ENCODE data around the gene EPB41L4A.

EPB41L4A gene

DNA sequence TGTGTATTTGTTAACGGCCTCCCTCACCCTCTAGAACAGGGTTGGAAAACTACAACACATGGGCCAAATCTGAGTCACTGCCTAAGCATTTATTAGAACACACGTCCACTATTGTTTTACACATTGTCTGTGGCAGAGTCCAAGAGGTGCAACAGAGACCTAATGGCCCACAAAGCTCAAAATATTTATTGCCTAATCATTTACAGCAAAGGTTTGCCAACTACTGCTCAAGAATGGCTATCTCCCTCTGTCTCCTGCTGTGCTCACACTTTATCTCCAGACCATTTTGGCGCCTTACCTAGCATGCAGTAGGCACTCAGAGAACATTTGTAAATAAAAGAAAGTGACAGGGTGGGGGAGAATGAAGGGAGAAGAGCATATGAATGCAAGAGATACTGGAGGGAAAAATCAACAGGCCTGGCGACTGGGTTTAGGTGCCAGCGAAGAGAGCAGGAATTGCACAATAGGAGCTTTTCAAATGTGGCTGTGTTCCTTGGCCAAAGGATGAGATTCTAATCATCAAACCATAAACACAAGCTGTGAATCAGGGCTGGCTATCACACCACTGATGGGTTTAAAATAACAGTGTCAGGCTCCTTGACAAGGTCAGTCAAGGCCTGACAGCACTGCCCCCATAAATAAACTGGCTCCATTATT lies 80.3 kb downstream of the EPB41L4A start:
- TF ChIP-seq, protein P1, sequence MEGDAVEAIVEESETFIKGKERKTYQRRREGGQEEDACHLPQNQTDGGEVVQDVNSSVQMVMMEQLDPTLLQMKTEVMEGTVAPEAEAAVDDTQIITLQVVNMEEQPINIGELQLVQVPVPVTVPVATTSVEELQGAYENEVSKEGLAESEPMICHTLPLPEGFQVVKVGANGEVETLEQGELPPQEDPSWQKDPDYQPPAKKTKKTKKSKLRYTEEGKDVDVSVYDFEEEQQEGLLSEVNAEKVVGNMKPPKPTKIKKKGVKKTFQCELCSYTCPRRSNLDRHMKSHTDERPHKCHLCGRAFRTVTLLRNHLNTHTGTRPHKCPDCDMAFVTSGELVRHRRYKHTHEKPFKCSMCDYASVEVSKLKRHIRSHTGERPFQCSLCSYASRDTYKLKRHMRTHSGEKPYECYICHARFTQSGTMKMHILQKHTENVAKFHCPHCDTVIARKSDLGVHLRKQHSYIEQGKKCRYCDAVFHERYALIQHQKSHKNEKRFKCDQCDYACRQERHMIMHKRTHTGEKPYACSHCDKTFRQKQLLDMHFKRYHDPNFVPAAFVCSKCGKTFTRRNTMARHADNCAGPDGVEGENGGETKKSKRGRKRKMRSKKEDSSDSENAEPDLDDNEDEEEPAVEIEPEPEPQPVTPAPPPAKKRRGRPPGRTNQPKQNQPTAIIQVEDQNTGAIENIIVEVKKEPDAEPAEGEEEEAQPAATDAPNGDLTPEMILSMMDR (IDR thresholded peaks at IDR 0.05; ENCODE audit: unreplicated experiment in 3 of 3) = no peak
- Mint-ChIP-seq H3K27ac (peak overlapping the region in 1 of 3 experiments; percentile 49), H3K4me3 (no peak overlapping the region), H3K36me3 (ENCODE audit: low read depth) (no peaks in the 10 kb centered on the region), H3K27me3 (ENCODE audit: low read depth) (no peaks in the 10 kb centered on the region), H3K4me1 (no peaks in the 10 kb centered on the region), H3K9me3 (no peaks in the 10 kb centered on the region)

DNA sequence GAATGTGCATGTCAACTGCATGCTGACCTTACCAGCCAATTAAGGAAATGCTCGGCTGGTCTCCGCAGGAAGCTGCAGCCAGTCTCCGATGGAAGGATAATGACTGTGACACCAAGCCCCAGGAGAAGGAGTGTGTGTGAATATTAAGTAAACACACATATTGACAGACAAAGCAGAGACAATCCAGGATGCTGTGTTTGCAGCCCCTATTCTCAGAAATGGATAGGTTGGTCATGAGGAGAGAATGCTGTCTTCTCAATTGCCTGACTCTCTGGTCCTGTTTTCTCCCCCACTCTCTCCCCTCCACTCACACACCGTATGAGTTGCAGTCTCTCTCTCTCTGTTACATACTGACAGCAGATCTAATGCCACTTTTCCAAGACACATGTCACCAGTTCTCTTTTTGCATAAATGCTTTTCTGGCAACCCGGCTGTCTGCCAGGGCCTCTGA lies 85.7 kb downstream of the EPB41L4A start:
- H3K4me1 Mint-ChIP-seq = peaks cover 3% of the 10 kb centered on the region
- no peaks in the 10 kb centered on the region for H3K36me3 Mint-ChIP-seq (ENCODE audit: low read depth)
- H3K9me3 Mint-ChIP-seq = no peaks in the 10 kb centered on the region
- H3K27ac Mint-ChIP-seq = no peak overlapping the region
- no peak overlapping the region for H3K4me3 Mint-ChIP-seq
- TF ChIP-seq, protein P1 (IDR thresholded peaks at IDR 0.05; ENCODE audit: unreplicated experiment in 3 of 3) = no peak
- no peaks in the 10 kb centered on the region for H3K27me3 Mint-ChIP-seq (ENCODE audit: low read depth)

DNA sequence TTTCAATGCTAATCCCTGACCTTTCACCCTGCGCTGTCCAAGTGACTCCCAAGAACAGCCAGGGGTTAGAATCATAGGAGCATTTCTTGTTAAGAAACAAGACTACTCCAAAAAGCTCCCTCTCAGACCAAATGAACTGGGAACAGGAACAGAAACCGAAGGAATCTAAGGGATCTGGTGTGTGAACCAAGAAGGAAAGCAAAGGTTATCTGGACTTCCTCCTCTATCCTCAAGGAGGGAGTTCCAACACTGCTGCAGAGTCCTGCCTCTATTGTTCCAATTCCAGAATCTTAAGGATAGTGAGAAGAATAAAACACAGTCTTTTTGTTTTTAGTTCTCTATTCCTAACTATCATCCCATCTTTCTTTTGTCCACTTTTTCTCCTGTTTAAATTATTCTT lies 87.2 kb downstream of the EPB41L4A start:
- Mint-ChIP-seq H3K9me3 (no peaks in the 10 kb centered on the region), H3K4me3 (no peak overlapping the region), H3K27ac (no peak overlapping the region), H3K4me1 (peaks cover 3% of the 10 kb centered on the region), H3K27me3 (ENCODE audit: low read depth) (no peaks in the 10 kb centered on the region), H3K36me3 (ENCODE audit: low read depth) (no peaks in the 10 kb centered on the region)
- TF ChIP-seq, protein P1 (IDR thresholded peaks at IDR 0.05; ENCODE audit: unreplicated experiment in 3 of 3) = no peak

DNA sequence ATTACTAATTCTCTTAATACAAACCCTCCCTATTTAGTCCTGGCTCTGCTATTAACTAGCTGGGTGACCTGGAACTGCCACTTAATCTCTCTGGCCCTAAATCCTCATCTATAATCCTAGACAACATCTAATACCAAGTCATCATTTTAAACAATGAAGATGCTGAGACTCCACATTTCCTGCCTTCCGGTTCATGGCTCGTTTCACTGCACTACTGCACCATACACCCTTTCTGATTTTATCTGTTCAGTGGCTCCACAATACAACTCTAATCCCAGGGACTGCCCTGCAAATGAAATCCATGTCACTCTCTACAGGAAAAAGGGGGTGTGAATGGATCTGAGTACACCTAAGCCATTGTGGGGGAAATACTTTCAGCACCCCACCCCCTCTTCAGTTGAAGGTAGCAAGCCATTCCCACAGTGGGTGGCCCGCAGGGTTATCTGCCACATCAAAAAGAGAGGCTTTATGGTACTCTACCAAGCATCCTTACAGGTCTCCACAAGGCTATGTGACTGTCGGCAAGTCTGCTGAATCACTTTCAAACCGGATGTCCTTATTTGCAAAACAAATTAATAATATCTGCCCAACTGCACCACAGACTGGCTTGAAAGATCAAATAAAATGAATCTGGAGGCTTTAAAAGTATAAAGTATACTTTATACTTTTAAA lies 89.5 kb downstream of the EPB41L4A start:
- Mint-ChIP-seq H3K27me3 (ENCODE audit: low read depth) (no peaks in the 10 kb centered on the region), H3K36me3 (ENCODE audit: low read depth) (no peaks in the 10 kb centered on the region), H3K4me3 (no peak overlapping the region), H3K27ac (peak overlapping the region in 1 of 3 experiments; percentile 12), H3K4me1 (peaks cover 3% of the 10 kb centered on the region), H3K9me3 (no peaks in the 10 kb centered on the region)
- TF ChIP-seq, protein P1 (IDR thresholded peaks at IDR 0.05; ENCODE audit: unreplicated experiment in 3 of 3) = no peak

DNA sequence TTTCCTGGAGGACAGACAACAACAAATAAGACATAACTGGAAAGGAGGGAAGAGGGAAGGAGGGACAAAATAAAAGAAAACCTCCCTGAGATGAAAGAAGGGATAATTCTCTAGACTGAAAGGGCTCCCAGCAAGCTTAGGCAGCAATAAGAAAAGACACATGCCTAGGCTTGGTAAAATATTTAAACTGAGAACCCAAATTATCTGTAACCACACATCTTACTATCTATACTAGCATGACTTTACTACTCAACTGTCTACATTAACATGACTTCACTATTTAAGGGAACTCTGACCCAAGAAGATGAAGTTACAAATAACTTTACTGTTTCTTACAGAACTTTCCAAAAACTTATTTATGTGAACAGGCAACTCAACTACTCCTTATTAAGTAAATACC lies 95.9 kb downstream of the EPB41L4A start:
- H3K36me3 Mint-ChIP-seq (ENCODE audit: low read depth) = no peaks in the 10 kb centered on the region
- no peak overlapping the region for H3K4me3 Mint-ChIP-seq
- no peaks in the 10 kb centered on the region for H3K4me1 Mint-ChIP-seq
- TF ChIP-seq, protein P1 (IDR thresholded peaks at IDR 0.05; ENCODE audit: unreplicated experiment in 3 of 3) = no peak
- no peak overlapping the region for H3K27ac Mint-ChIP-seq
- no peaks in the 10 kb centered on the region for H3K9me3 Mint-ChIP-seq
- H3K27me3 Mint-ChIP-seq (ENCODE audit: low read depth) = no peaks in the 10 kb centered on the region

- Mint-ChIP-seq H3K4me1 (no peaks in the 10 kb centered on the region), H3K9me3 (no peaks in the 10 kb centered on the region), H3K27ac (no peak overlapping the region), H3K36me3 (ENCODE audit: low read depth) (no peaks in the 10 kb centered on the region), H3K27me3 (ENCODE audit: low read depth) (no peaks in the 10 kb centered on the region), H3K4me3 (no peak overlapping the region)
- TF ChIP-seq, protein P1 (IDR thresholded peaks at IDR 0.05; ENCODE audit: unreplicated experiment in 3 of 3) = no peak
These were observed 98.7 kb downstream of the EPB41L4A start for GRCh38 chr5:112320408-112320807.
